ENCODE data around the gene SSRP1.
"Not testable (repeated sequence)": the region's sequence is repeated elsewhere in the genome, so short reads cannot be mapped to it uniquely, and the experiment has no call there.

SSRP1 gene

DNA sequence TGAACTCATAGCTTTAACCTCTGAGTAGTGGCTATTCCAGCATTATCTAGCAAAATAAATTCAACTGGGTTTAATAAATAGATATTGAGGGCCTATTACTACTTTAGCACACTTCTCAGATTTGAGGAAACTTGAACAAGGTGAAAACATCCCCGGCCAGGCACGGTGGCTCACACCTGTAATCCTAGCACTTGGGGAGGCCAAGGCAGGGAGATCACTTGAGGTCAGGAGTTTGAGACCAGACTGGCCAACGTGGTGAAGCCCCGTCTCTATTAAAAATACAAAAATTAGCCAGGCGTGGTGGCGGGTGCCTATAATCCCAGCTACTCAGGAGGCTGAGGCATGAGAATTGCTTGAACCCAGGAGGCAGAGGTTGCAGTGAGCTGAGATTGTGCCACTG, 1.2 kb upstream of the SSRP1 start:
- DNase-seq = not testable (repeated sequence)

DNA sequence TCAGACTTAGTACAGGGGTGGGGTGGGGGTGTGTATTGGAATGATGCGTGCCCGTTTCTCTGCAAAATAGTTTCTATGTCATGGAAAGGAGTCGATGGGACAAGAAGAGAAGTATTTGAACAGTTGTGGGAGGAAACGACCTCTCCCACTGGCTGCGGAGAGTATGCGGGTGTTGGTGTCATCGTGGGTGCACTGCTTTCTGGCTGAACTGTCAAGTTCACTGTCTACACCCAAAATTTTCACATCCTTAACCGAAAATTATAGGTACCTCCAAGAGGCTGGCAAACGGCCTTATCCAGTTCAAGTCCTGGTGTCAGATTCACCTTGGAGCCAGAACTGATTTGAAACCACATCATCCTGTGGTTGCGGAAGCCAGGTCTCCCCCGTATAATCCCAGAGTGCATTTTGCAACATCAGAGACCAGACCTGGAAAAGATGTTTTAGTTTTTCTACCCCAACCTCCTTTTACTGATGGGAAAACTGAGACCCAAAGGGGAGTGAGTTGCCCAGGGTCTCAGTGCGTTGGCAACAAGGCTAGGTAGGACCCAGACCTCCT, 497 bp upstream of the SSRP1 start:
- no peak for DNase-seq

DNA sequence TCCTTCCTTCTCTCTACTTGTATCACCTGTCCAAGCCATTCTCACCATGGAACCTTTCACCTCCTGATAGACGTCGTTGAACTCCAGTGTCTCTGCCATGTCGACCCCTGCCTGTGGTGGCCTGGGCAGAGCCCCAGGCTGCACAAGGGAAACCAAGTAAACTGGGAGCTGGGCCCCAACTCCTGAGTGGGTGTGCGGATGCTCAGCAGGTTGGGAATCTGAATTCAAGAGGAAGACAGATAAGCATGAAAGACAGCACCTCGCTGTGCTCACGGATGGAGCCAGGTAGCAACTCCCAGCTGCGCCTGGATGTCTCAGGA, 709 bp downstream of the SSRP1 start:
- DNase-seq = no peak

DNA sequence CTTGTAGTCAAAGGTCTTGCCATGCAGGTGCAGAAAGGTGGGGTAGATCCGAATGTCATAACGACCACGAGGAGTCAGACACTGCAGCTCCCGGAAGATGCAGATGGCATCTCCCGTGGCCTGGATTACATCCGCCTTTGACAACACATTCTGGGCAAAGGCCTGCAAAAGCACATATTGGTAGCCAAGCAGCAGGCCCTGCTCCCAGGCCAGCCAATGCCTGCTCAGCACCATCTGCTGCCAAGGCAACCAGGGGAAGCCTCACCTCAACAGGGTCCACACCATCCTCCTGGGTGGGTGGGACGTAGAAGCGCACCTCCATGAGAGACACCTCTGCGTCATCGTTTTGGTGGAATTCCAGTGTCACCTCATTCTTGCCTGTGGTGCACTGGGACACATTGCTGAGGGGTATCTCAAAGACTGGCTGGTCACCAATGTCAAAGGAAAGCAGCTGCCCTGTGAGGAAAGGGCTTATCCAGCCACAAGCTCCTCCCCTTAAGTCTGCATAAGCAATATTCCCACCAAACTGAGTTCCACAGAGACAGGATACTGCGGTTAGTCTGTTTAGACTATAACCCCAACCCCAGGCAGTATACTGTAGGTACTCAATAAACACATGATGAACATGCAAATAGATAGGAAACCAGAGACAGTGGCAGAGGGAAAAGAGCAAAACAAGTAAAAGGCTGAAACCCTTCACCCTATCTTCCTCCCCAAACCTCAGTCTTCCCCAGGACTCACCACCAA, 2.8 kb downstream of the SSRP1 start:
- no peak for DNase-seq

DNA sequence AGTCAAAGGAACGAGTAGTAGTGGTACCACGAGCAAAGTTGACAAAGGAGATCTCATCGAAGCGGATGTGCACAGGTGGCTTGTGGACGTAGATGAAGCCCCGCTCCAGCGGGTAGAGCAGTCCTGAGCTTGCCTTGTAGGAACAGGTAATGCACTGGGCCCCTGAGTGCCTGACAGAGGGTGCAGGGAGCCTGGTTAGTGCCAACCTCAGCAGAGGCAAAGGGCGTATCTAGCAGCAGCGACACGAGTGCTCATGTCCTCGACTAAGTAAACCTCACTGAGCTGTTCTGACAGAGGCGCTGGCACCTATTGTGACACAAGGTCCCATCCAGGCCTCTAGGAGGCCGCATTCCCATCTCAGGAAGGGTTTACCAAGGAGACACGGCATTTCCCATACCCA, 4.0 kb downstream of the SSRP1 start:
- DNase-seq = no peak

DNA sequence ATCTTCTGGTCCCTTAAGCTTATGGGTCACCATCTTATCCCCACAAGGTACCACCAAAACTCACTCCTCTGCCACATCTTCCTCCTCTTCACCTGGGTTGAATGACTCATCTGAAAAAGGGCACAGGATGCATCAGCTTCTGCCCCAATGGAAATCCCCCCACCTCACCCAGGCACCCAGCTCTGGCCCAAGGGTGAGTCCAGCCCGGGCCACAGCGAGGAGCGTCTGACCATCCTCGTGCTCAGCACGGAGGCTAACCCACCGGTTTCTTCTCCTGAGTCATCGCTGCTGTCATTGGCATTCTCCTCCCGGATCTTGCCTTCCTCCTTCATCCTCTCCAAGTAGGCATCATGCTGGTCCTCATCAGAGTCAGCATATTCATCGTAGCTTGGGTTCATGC, 5.7 kb downstream of the SSRP1 start:
- DNase-seq = no peak

DNA sequence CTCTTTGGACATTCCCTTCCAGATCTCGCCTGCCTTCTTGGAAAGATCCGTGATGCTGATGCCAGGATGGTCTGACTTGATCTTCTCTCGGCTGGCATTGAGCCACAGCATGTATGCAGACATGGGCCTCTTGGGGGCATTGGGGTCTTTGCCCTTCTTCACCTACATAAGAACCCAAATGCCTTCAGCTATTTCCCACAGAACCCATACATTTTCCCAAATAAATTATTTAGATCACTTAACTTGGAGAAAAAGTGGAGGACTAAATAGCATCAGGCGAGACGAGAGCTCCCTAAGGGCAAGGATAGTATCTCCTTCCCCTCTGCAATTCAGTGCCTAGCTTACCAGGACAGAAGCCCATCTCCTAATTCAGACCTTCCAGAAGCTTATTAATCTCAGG, 8.0 kb downstream of the SSRP1 start:
- no peak for DNase-seq

DNA sequence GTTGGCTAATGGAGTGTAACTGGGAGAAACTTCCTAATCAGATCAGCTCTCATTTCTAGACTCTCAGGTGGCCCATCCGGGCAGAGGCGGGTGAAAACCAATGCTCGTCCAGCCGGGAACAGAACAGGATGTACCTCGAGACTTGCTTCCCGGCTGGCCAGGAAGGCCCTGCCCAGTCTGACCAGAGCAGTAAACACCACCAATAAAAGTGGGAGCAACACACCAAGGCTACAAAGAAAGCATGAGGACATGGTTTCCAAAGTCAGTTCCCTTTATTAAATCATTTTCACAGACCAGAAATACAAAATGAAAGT, 10.0 kb downstream of the SSRP1 start:
- DNase-seq = no peak

DNA sequence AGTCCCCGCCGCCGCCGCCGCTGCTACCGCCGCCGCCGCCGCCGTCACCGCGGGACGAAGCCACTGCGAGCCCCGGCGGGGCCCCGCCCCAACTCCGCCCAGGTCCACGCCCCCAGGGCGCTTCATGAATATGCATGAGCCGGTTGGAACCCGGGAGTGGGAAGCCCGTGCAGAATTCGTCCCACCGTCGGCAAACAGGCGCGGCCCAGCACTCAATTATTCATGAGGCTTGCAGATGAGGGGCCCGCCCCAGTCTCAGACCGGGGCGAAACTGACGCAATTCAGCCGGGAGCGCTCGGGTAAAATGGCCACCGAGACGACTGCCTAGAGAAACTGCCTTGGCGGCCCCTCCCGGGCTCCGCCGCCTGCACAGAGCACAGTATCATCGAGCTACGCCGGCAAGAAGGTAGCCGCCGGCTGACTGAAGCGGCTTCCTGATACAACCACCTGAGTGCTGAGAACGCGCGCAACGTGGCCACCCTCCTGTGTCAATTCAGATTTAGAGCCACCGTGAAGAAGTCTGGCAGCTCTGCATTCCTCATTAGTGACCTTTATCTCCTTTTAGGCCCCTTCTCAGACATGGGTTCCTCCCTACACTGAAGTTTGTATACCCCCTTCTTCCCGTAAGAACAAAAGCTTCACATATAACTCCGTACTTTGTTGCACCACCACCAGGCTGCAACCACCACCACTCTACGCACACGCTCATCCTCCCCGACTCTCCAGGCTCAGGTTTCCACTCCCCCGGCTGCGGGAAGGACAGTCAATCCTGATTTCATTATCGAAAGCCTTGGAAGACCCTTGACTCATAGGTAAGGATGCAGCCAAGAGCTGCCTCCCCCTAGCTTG, 10.6 kb downstream of the SSRP1 start, which contains the start of gene TNKS1BP1:
Gene TNKS1BP1, minus strand, starts transcription at position 67 of the 849 bp plus-strand sequence. CDS start 3,067 bp downstream, outside the sequence.
- peak; percentile 91 for DNase-seq

DNA sequence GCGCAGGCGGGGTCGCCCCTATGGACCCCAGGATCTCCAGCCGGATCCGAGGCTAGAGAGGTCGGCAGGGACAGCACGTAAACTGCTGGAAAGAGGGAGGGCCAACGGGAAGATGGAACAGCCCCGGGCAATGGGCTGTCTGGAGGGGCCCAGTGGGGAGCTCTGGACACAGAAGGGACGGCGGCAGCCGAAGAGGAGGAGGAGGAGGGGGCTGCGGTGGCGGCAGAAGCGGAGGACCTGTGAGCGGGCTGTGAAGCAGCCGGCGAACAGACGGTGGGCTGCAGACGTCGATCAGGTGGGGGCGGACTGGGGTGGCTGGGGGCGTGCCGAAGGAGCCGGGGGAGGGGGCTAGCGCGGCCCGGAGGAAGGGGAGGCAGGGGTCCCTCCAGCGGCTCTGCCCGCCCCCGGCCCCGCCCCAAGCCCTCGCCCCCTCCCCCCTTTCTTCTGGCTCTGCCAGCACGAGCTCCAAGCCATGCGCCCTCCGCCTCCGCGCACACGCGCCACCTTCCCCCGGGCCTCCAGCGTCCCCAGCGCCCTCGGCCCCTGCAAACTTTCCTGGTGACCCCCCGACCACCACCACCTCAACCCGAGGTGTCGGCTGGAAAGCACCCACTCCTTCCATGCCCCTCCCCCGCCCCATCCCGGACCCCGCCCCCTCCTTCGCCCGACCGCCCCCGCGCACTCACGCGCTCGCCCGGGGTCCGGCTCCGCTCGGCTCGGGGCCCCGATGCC, 11.4 kb downstream of the SSRP1 start:
- peak; percentile 19 for DNase-seq

DNA sequence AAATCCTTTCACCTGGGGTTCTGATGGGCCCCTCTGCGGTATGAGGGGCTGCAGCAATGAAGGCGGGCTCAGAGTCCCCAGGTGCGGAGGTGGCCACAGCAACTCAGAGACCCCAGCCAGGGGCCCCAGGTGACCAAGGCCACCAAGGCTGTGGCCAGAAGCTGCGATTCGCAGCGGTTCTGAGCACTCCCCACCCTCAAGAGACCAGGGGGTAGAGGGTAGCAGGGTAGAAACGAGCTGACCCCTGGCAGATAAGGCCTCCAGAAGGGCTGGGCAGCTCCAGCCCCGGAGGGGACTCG, 11.9 kb downstream of the SSRP1 start:
- DNase-seq = no peak

DNA sequence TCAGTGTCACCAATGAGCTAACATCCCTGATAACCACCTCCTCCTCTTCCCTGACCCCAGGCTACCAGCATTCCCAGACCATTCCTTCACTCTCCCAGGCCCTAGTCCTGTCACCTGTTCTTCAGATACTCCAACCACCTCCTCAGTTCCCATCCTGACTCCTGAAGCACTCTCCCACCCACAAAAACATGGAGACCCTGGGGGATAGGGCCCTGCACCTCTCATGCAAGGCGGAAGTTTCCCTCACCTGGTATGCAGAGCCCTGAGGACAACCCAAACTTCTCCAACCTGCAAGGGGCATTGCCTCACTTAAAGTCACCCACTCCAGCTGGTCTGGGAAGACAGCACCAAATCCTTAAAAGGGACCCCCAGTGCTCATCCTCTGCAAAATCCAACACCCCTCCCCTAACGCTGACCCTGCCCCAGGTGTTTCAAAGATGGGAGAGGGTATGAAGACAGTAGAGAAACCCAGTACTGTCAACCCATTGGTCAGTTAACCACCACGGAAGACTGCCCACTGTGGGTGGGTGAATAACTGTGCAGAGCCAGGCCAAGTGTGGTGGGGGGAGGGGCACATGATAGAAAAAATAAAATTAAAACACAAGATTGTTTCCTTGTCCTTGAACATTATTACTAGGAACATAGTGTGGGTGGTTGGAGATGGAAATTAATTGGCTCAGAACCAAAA, 12.4 kb downstream of the SSRP1 start:
- DNase-seq = no peak

DNA sequence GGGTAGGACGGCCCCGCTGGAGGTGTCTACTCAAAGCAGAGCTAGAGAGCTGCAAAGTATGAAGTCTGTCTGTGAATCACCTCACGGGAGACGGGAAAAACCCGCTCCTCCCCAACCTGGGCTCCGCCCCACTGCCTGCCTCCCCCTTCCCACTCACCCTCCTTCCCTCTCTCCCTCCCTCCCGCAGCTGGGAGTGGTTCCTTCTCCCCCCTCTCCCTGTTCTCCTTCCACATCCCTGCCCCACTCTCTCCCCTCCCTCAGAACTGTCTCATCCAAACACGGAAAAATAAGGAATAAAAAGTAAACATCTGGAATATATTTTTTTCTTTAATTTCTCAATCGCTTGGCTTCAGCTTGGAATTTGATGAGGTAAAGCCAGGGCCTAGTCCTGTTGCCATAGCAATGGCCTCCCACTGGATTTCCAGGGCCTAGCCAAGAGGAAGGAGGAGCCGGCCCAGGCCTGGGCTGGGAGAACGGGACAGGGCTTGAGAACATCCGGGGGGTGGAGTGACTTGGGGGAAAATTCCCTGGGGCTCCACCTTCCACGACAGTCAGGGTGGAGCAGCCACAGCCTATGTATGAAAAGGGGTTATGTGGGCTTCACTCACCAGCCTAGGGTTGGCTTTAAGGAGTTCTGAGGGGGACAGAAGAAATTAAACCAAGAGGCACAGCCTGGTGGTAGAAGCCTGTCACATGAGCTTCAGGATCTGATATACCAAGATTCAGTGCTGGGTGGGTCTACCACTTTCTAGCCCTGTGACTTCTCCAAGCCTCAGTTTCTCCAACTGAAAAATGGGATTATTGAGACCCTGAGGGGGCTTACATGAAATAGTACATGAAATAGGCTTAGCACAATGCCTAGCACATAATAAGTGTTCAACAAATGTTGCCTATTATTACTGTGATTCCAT, 13.2 kb downstream of the SSRP1 start:
- DNase-seq = peak; percentile 20

DNA sequence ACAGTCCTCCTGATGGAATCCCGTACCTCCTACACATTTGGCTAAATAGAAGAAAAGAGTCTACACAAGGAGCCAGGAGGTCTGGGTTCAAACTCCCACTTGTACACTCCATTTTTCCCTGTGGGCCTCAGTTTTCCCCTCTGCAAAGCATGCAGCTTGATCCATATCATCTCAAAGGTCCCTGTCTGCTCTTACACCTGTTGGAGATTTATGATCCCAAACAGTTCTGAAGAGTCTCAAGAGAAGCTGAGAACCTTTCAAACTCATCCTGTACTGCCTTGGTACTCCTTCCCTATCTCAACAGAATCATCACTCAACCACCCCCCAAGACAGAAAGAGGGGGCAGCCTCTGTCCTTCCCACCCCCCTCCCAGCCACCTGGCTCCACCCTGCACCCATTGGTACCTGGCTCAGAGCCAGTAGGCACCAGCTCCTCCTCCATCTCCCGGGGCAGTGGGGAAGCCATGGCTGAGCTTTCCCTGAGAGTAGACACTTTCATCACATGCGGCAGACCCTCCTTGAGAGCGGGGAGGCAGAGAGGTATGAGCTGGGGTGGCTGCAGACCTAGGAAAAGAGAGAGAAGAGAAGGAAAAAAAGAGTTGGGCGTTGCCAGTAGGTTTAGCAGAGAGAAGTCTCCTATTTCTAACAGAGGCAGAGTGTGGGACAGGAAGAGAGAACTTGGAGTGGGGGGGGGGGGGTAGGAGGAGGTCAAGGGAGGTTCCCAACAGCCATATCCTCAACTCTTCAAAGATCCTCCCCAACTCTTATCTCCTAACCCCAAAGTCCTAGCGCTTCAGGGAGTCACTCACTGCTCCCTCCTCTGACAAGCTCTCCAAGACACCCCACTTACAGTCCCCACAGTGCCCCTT, 14.1 kb downstream of the SSRP1 start:
- no peak for DNase-seq

DNA sequence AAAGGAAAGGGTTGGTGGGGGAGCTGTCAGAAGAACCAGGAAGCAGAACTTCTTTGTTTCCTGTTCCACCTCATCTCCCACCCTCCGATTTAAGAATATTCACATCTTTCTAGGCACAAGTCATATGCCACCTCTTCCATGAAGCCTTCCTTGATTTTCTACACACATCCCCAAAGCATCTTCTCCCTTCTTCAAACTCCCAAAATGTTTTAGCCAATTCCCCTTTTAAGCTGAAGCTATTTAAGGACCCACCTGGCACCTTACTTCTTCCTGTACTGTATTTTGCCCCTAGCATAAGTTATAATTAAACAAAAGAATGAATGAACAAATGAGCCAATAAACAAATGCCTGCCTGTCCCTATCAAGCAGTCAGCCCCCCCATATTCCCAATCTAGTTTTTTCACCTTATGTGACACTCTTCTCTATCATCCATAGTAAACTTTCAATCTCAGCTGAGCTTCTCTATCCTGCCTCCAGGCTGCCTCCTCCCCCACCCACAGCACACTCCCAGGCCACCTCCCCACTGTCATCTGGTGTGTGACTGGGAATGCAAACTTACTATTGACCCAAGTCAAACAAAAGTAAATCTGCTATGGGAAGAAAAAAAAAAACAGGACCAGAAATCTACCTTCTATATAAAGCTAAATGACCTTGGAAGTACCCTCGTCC, 14.8 kb downstream of the SSRP1 start:
- no peak for DNase-seq

DNA sequence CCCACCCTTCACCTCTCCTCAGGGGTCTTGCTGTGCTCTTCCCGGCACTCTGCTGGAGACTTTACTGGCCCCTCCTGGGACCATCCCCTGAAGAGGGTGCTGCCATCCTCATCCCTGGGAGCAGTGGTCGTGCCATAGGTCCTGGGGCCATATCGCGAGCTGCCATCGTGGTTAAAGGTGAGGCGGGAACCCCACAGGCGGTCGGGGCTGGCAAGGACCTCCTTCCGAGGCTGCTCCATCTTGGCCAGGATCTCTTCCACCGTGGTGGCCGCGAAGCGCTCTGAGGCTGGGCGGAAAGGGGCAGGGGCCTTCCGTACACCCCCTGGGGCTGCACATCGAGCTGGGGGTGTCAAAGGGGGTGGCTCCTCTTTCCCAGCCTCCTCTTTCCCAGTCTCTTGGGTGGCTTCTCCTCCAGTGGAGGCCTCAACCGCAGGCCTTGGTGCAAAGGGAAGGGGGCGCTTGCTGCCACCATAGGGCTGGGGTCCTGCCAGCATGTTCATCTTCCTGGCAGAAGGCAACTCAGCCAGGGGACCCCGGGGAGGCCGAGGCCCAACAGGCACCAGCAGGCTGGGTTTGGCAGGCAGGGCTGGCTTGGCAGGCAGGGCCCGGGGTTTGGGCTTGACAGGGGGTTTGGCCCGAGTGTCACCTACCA, 15.5 kb downstream of the SSRP1 start:
- DNase-seq = no peak

DNA sequence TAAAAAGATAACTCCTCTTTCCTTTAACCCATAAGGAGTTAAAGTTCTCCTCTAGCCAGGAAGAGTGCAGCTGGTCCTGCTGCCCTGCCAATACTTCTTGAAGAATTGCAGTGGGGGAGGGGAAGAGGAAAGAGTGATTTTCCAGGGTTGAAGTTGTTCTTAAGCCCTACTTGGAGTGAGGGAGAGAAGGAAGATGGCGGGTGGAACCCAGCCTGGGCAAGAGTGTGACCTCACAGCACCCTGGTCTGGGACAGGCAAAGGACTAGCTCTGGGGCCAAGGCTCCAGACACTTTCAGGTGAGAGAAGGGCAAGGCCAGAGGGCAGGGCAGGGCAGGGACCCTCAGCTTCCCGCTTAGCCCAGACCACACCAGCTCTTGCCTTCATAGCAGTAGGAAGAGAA, 17.5 kb downstream of the SSRP1 start:
- no peak for DNase-seq

DNA sequence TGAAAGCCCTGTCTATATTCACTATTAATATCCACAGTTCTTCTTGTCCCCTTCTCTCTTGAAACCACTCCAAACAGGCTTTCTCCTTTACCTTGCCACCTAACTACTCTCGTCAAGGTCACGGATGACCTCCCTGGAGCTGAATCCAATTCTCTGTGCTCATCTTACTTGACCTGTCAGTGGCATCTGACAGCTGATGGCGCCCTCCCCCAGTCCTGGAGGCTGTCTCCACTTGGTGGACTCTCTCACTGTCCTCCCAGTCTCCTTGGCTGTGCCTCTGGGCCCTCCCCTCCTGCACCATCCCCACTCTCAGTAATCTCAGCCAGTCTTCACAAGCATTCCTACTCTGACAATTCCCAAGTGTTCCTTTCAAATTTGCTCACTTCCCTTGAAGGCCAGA, 19.7 kb downstream of the SSRP1 start:
- no peak for DNase-seq

DNA sequence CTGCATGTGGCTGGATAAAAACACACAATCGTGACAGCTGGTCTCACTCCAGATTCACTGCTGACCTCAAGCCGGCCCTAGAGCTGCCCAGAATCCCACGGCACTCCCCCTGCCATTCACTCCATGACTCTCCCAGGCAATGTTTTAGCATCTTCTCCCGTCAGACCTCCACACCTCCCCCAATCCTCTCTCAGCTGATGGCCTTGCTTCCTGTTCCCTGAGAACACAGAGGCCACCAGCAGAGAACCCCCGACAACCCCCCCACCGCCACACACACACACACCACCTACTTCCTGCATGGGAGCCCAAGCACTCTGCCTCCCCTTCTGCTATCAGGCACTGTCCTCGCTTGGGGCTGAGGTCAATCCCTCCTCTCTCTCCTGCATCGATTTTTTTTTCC, 20.2 kb downstream of the SSRP1 start:
- DNase-seq = no peak
